Muscle of leg (tissue), 11 donors: ENCODE measurements around the gene POMT1. TPM values are rescaled to one million over a fixed set of nuclear protein-coding genes. Genes with fewer than 3 reads are reported as not detected.

ENCODE experiments used
- DNase-seq: peaks from one replicate; pipeline ENCODE4 v3.0.0; 2013
- H3K27ac ChIP-seq: one replicate; pipeline ENCODE4 v1.5.1; 2013; ENCODE audit warnings: mild to moderate bottlenecking, low read length, control low read depth
- H3K27me3 ChIP-seq: one replicate; pipeline ENCODE4 v1.6.1; 2013; ENCODE audit warnings: low read length; ENCODE audit not compliant: control insufficient read depth, insufficient read depth
- H3K36me3 ChIP-seq: one replicate; pipeline ENCODE4 v1.6.1; 2013; ENCODE audit warnings: low read length; ENCODE audit not compliant: control insufficient read depth, insufficient read depth
- H3K4me1 ChIP-seq: one replicate; pipeline ENCODE4 v1.6.1; 2013; ENCODE audit warnings: low read length; ENCODE audit not compliant: control insufficient read depth, insufficient read depth
- H3K4me3 ChIP-seq: one replicate; pipeline ENCODE4 v1.5.1; 2013; ENCODE audit warnings: low read length, control low read depth
- H3K9me3 ChIP-seq: replicated peaks from 2 replicates; pipeline ENCODE4 v1.6.1; 2013; ENCODE audit warnings: low read depth, low read length; ENCODE audit not compliant: control insufficient read depth
- WGBS: methylation state at CpG from one replicate; pipeline ENCODE4 v1.1.5; 2013; ENCODE audit warnings: missing lambda C conversion rate; ENCODE audit not compliant: insufficient coverage; 5-methylcytosine and 5-hydroxymethylcytosine counted together
- polyA plus RNA-seq, 8 donors: library from polyadenylated mRNA; unstranded; fragments of 120-200 nt; gene quantifications; one replicate each; pipeline versions ENCODE4 v1.2.1 to v1.2.3, GENCODE V29; 2013; ENCODE audit warnings: inconsistent platforms in 1 of 8, low replicate concordance in 1 of 8; ENCODE audit not compliant: insufficient read length in 8 of 8, insufficient read depth in 1 of 8
- total RNA-seq: library from RNA; stranded (reverse); fragments of 120-200 nt; gene quantifications from one replicate; pipeline ENCODE4 v1.2.4, GENCODE V29; 2013

Gene POMT1
- total and polyA plus RNA-seq, 9 donors: 15.1 to 29.9 (median 23.0) TPM

- no peaks in the 10 kb centered on the region for H3K4me1 ChIP-seq
- H3K4me3 ChIP-seq: no peak overlapping the region
- H3K27me3 ChIP-seq: no peaks in the 10 kb centered on the region
- DNase-seq: no peak
- WGBS: 86% methylated on average over 22 of the region's 22 CpGs
- no peaks in the 10 kb centered on the region for H3K9me3 ChIP-seq
- no peak overlapping the region for H3K27ac ChIP-seq
- peaks cover 96% of the 10 kb centered on the region for H3K36me3 ChIP-seq
These were observed 6.9 kb upstream of the POMT1 start for GRCh38 chr9:131495785-131496184.

GRCh38 chr9:131496844-131497405, 5.8 kb upstream of the POMT1 start:
- H3K27me3 ChIP-seq: no peaks in the 10 kb centered on the region
- H3K27ac ChIP-seq: no peak overlapping the region
- H3K36me3 ChIP-seq: peaks cover 89% of the 10 kb centered on the region
- DNase-seq: no peak
- no peaks in the 10 kb centered on the region for H3K4me1 ChIP-seq
- no peaks in the 10 kb centered on the region for H3K9me3 ChIP-seq
- H3K4me3 ChIP-seq: no peak overlapping the region
- 73% methylated on average over 6 of the region's 10 CpGs for WGBS

- DNase-seq: no peak
- H3K4me3 ChIP-seq: no peak overlapping the region
- peaks cover 65% of the 10 kb centered on the region for H3K36me3 ChIP-seq
- no peak overlapping the region for H3K27ac ChIP-seq
- peaks cover 2% of the 10 kb centered on the region for H3K27me3 ChIP-seq
- H3K9me3 ChIP-seq: no peaks in the 10 kb centered on the region
- peaks cover 11% of the 10 kb centered on the region for H3K4me1 ChIP-seq
- WGBS: 83% methylated on average over 7 of the region's 7 CpGs
These were observed 3.4 kb upstream of the POMT1 start for GRCh38 chr9:131499254-131499767.

GRCh38 chr9:131500377-131500776, 2.3 kb upstream of the POMT1 start:
- Histone ChIP-seq H3K4me1 (peaks cover 12% of the 10 kb centered on the region), H3K27me3 (peaks cover 2% of the 10 kb centered on the region), H3K4me3 (no peak overlapping the region), H3K27ac (no peak overlapping the region), H3K36me3 (peaks cover 55% of the 10 kb centered on the region), H3K9me3 (no peaks in the 10 kb centered on the region)
- WGBS: 84% methylated on average over 4 of the region's 12 CpGs
- no peak for DNase-seq

DNA sequence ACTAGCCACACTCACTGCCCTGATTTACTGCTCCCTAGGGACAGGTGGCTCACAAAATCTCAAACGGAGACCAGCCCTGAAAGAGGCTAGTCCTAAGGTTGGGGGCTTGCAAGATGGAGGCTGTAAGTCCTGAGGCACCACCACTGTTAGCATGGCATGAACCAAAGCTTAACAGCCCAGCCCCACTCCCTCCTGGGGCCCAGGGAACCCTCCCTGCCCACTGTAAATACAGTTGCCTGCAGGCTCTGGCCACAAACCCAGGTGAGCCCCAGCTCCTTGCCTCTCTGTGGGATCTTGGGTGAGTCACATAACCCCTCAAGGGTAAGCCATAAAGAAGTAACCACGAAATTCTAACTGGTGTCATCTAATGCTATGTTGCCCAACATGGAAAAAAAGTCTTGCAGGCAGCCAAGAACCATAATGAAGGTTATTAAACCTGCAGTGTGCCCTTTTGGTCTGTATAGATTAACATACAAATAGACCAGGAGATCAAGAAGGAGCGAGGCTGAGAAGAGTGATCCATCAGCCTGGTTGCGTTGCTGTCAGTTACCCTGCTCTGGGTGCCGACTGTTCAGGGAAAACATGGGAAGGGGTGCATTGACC, 1.7 kb upstream of the POMT1 start:
- Histone ChIP-seq H3K27ac (no peak overlapping the region), H3K9me3 (no peaks in the 10 kb centered on the region), H3K4me3 (no peak overlapping the region), H3K27me3 (peaks cover 2% of the 10 kb centered on the region), H3K4me1 (peaks cover 12% of the 10 kb centered on the region), H3K36me3 (peaks cover 48% of the 10 kb centered on the region)
- DNase-seq: no peak
- 77% methylated on average over 4 of the region's 5 CpGs for WGBS

GRCh38 chr9:131503626-131504465, 1.1 kb downstream of the POMT1 start:
- H3K4me3 ChIP-seq: peak overlapping the region; percentile 89
- no peak overlapping the region for H3K27ac ChIP-seq
- peaks cover 33% of the 10 kb centered on the region for H3K36me3 ChIP-seq
- 19% methylated on average over 22 of the region's 32 CpGs for WGBS
- DNase-seq: no peak
- H3K4me1 ChIP-seq: peaks cover 12% of the 10 kb centered on the region
- H3K9me3 ChIP-seq: no peaks in the 10 kb centered on the region
- peaks cover 2% of the 10 kb centered on the region for H3K27me3 ChIP-seq

DNA sequence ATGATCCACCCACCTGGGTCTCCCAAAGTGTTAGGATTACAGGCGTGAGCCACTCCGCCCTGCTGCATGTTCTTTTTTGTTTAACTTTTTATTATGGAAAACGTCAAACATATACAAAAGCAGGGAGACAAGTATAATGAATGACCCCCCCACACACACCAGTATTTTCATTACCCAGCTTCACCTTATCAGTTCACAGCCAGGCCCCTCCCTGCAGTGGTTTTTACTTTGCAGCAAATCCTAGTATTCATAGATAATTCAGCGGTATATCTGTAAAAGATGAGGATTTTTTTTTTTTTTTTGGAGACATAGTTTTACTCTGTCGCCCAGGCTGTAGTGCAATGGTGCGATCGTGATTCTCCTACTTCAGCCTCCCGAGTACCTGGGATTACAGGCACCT, 2.3 kb downstream of the POMT1 start:
- no peaks in the 10 kb centered on the region for H3K9me3 ChIP-seq
- H3K27me3 ChIP-seq: peaks cover 2% of the 10 kb centered on the region
- no peak overlapping the region for H3K27ac ChIP-seq
- DNase-seq: no peak
- no CpG with 5 or more reads among the region's 8 CpGs for WGBS
- no peak overlapping the region for H3K4me3 ChIP-seq
- H3K4me1 ChIP-seq: peaks cover 12% of the 10 kb centered on the region
- H3K36me3 ChIP-seq: peaks cover 35% of the 10 kb centered on the region

DNA sequence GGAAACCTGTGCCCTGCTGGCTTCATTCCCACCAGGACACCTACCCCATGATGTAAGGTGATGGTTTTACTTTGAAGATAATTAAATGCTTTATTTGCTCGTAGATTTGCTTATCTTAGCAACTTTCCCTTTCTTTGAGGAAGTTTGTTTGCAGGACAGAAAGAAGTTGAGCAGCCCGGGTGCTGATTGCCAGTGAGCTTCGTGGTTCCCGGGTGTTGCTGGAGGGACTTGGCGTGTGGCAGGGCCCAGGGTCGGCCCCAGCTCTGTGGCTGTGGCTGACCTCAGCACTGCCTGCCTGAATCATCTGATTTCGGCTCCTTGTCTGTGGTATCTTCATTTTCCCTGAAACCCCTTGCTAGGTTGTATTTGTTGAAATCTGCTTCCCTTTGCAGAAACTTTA, 8.7 kb downstream of the POMT1 start:
- H3K27ac ChIP-seq: no peak overlapping the region
- no peaks in the 10 kb centered on the region for H3K27me3 ChIP-seq
- no peak for DNase-seq
- WGBS: 83% methylated on average over 5 of the region's 7 CpGs
- H3K9me3 ChIP-seq: no peaks in the 10 kb centered on the region
- no peak overlapping the region for H3K4me3 ChIP-seq
- H3K36me3 ChIP-seq: peaks cover 80% of the 10 kb centered on the region
- no peaks in the 10 kb centered on the region for H3K4me1 ChIP-seq

GRCh38 chr9:131511880-131512279, 9.2 kb downstream of the POMT1 start:
- Histone ChIP-seq H3K4me1 (no peaks in the 10 kb centered on the region), H3K27me3 (no peaks in the 10 kb centered on the region), H3K4me3 (no peak overlapping the region), H3K27ac (no peak overlapping the region), H3K36me3 (peaks cover 85% of the 10 kb centered on the region), H3K9me3 (no peaks in the 10 kb centered on the region)
- 98% methylated on average over 6 of the region's 6 CpGs for WGBS
- DNase-seq: no peak

GRCh38 chr9:131513177-131513576, 10.5 kb downstream of the POMT1 start:
- Histone ChIP-seq H3K9me3 (no peaks in the 10 kb centered on the region), H3K4me1 (no peaks in the 10 kb centered on the region), H3K36me3 (peaks cover 88% of the 10 kb centered on the region), H3K27ac (no peak overlapping the region), H3K27me3 (no peaks in the 10 kb centered on the region), H3K4me3 (no peak overlapping the region)
- no peak for DNase-seq
- 86% methylated on average over 13 of the region's 15 CpGs for WGBS
